Aorta (tissue), 5 donors: ENCODE measurements around the gene SEH1L. TPM values are rescaled to one million over a fixed set of nuclear protein-coding genes. Genes with fewer than 3 reads are reported as not detected.

Source experiments
- ATAC-seq: fragments of 200-7000 bp; cut with Tn5 transposase; one replicate; pipeline ENCODE4 v1.9.1; 2022; ENCODE audit warnings: moderate library complexity; ENCODE audit not compliant: low FRiP score
- DNase-seq, 2 donors: peaks; one replicate each; pipeline ENCODE4 v3.0.0-alpha.2; 2020
- H3K27ac ChIP-seq, 2 donors: one replicate each; pipeline ENCODE4 v1.5.1; 2013; ENCODE audit warnings: low read length in 2 of 2, mild to moderate bottlenecking in 2 of 2, moderate library complexity in 2 of 2, control low read depth in 1 of 2, inconsistent platforms in 1 of 2, low read depth in 1 of 2
- H3K27me3 ChIP-seq, 2 donors: one replicate each; pipeline ENCODE4 v1.6.1; 2013; ENCODE audit warnings: control low read depth in 1 of 2, low read length in 1 of 2, mild to moderate bottlenecking in 1 of 2, moderate library complexity in 1 of 2; ENCODE audit not compliant: insufficient read depth in 2 of 2, control insufficient read depth in 1 of 2
- H3K36me3 ChIP-seq, 2 donors: one replicate each; pipeline ENCODE4 v1.6.1; 2013; ENCODE audit warnings: control low read depth in 1 of 2, low read length in 1 of 2, mild to moderate bottlenecking in 1 of 2; ENCODE audit not compliant: insufficient read depth in 2 of 2, control insufficient read depth in 1 of 2
- H3K4me1 ChIP-seq, 2 donors: one replicate each; pipeline ENCODE4 v1.6.1; 2013; ENCODE audit warnings: low read length in 2 of 2, control low read depth in 1 of 2, mild to moderate bottlenecking in 1 of 2, moderate library complexity in 1 of 2; ENCODE audit not compliant: insufficient read depth in 2 of 2, control insufficient read depth in 1 of 2
- H3K4me3 ChIP-seq, 2 donors: one replicate each; pipeline ENCODE4 v1.5.1; 2013; ENCODE audit warnings: low read length in 2 of 2, control low read depth in 1 of 2, mild to moderate bottlenecking in 1 of 2
- H3K9me3 ChIP-seq: one replicate; pipeline ENCODE4 v1.6.1; 2013; ENCODE audit warnings: mild to moderate bottlenecking, low read length; ENCODE audit not compliant: control insufficient read depth
- WGBS, 2 donors: extraction: QIAGEN DNeasy Blood & Tissue Kit; methylation state at CpG; one replicate each; pipeline ENCODE4 v1.1.7; 2013; 5-methylcytosine and 5-hydroxymethylcytosine counted together
- intact Hi-C, 2 donors: fragments of 100-400 bp; cut with DNase I; formaldehyde crosslinking; loops; one replicate each; pipeline versions ENCODE4 v1.14.2 to v1.15.0; 2022
- polyA plus RNA-seq, 2 donors: library from polyadenylated mRNA; stranded (reverse); fragments of 200-250 nt; gene quantifications; one replicate each; pipeline ENCODE4 v1.2.3, GENCODE V29; 2013
- total RNA-seq, 2 donors: library from RNA; stranded (reverse); fragmentation: NEBNext Ultra II Directional; extraction: Animal tissue kit (Norgen Biotek cat#: 25700); gene quantifications; one replicate each; pipeline ENCODE4 v1.2.1, GENCODE V29; 2021
- donor health status: healthy with polysubstance abuse.
- donor health status: Bipolar disorder and iron deficiency.
- donor health status: DM: no; HTN: no; CAD: no.
- donor health status: DM: no; HTN: no; CAD: no.
- donor health status: DM: yes; HTN: yes; CAD: no.

The SEH1L gene
- total and polyA plus RNA-seq, 4 donors, result 10.8 to 45.9 (median 24.7) TPM

DNA sequence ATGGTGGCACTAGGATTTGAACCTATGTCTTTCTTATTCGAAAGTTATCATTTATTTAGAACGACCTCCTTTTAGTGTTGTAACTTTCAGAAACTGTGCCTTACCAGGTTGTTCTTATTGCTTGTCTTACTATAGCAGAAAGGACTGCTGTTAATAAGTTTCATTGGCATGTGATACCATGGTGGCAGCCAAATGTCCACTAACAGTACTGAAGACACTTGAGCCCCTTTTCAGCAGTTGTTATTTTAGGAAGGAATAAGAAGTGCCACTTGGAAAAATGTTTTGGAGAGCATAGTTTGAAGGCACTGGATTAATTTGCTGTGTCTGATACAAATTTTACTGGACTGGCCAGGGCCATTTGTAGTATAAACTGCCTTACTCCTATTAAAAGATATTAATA, 81.1 kb downstream of the SEH1L start:
- Histone ChIP-seq H3K4me3 (no peak overlapping the region), H3K27me3 (no peaks in the 10 kb centered on the region), H3K36me3 (peaks cover 0 to 4% of the 10 kb centered on the region in 2 donors), H3K9me3 (no peaks in the 10 kb centered on the region), H3K4me1 (no peaks in the 10 kb centered on the region), H3K27ac (no peak overlapping the region)
- no peak for ATAC-seq
- intact Hi-C loops, result no loop called here
- 93 to 94% methylated on average over 2 of the region's 2 CpGs for WGBS, 2 donors
- DNase-seq, result no peak

DNA sequence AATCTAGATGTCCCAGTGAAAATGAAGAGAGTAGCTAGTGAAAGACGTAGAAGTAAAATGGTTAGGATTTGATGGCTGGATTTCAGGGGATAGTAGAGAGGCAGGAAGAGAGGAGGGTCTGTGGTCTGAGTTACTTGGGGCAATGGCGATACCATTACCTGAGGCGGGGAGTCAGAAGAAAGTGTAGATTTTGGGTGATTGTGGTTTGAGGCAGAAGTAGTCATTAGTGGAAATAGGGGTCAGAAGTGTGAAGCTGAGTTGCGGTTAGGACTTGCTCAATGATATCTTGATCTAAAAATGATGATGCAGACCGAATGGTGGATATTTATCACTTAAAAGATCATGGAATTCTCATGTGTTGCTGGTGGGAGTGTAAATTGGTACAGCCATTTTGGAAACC, 84.4 kb downstream of the SEH1L start:
- no peak for ATAC-seq

DNA sequence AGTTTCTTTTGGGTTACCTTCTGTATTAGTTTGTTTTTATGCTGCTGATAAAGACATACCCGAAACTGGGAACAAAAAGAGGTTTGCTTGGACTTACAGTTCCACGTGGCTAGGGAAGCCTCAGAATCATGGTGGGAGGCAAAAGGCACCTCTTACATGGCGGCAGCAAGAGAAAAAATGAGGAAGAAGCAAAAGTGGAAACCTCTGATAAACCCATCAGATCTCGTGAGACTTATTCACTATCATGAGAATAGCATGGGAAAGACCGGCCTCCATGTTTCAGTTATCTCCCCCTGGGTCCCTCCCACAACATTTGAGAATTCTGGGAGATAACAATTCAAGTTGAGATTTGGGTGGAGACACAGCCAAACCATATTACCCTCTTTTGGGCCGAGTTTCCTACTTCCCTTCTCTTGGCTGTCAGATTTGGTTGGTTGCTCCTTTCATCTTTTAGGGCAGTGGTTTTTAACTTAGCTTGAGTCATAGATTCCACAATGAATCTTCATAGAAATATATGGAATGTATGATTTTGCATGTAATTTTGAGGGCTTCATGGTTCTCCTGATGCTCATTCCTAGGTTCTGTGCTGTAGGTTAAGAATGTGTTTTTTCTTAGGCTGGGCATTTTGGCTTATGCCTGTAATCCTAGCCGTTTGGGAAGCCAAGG, 87.6 kb downstream of the SEH1L start:
- no peak overlapping the region for H3K4me3 ChIP-seq
- ATAC-seq (no peak), DNase-seq (no peak)
- H3K36me3 ChIP-seq, result peaks cover 0 to 6% of the 10 kb centered on the region in 2 donors
- WGBS, 2 donors, result 93 to 94% methylated on average over 7 of the region's 7 CpGs
- no peaks in the 10 kb centered on the region for H3K27me3 ChIP-seq
- H3K4me1 ChIP-seq, result no peaks in the 10 kb centered on the region
- no peak overlapping the region for H3K27ac ChIP-seq
- intact Hi-C loops, result no loop called here
- no peaks in the 10 kb centered on the region for H3K9me3 ChIP-seq

More for the DNA sequence above, 84.4 kb downstream of the SEH1L start:
- Histone ChIP-seq H3K27me3 (no peaks in the 10 kb centered on the region), H3K36me3 (peaks cover 0 to 6% of the 10 kb centered on the region in 2 donors), H3K27ac (no peak overlapping the region), H3K4me1 (no peaks in the 10 kb centered on the region), H3K9me3 (no peaks in the 10 kb centered on the region), H3K4me3 (no peak overlapping the region)
- 90 to 98% methylated on average over 5 of the region's 5 CpGs for WGBS, 2 donors
- intact Hi-C loops, result no loop called here
- no peak for DNase-seq

DNA sequence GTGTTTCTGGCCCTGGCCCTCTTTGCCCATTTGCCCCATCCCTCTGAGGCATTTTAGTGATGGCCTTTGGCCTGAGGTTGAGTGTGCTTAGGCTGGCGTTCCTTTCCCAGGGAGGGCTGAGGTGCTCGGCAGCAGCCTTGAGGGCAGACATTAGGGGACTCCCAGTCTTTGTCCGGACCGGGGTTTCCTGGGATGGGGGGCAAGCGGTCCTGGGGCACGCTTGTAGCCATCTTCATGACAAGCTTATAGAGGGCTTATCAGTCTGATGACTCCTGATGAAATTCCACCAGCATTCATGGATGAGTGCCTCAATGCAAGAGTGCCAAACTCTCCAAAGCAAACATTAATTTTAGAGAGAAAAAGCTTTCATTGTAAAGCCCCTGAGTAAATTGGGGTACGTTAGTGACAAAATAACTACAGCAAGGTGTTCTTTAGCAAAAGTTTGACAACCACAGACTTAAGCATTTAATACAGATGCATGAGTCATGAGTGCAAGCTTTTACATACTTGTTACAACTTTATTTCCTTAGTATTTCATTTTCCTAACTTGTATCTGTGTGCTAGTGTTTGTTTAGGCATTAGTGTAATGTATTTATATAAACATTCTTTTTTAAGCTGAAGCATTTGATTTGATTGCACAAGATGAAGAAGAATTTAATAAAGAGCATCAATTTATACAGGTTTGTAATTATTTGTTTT, 89.0 kb downstream of the SEH1L start:
- ATAC-seq, result no peak
- peaks cover 0 to 6% of the 10 kb centered on the region in 2 donors for H3K36me3 ChIP-seq

More for the DNA sequence above, 89.0 kb downstream of the SEH1L start:
- Histone ChIP-seq H3K9me3 (no peaks in the 10 kb centered on the region), H3K27me3 (no peaks in the 10 kb centered on the region), H3K4me1 (no peaks in the 10 kb centered on the region), H3K27ac (no peak overlapping the region), H3K4me3 (no peak overlapping the region)
- intact Hi-C loops, result no loop called here
- DNase-seq, result no peak
- 81 to 91% methylated on average over 7 of the region's 7 CpGs for WGBS, 2 donors

Other genes starting within 250 kb of the SEH1L start
- gene CEP76, start 245.3 kb upstream of the SEH1L start, total RNA-seq, result 1 to 10 TPM; 3.9 to 7.3 TPM
- gene CEP76, start 245.3 kb upstream of the SEH1L start, polyA plus RNA-seq, result 1 to 10 TPM; 2.6 to 2.8 TPM
- 10 to 100 TPM; 53.9 to 62.0 TPM for gene PSMG2, start 245.0 kb upstream of the SEH1L start, total RNA-seq
- 10 to 100 TPM; 82.1 to 94.0 TPM for gene PSMG2, start 245.0 kb upstream of the SEH1L start, polyA plus RNA-seq
- gene PTPN2, start 63.8 kb upstream of the SEH1L start, total RNA-seq, result 10 to 100 TPM; 37.2 to 52.9 TPM
- gene PTPN2, start 63.8 kb upstream of the SEH1L start, polyA plus RNA-seq, result 10 to 100 TPM; 26.6 to 37.7 TPM
- 10 to 100 TPM; 21.4 to 31.4 TPM for gene CEP192, start 43.4 kb downstream of the SEH1L start, total RNA-seq
- 10 to 100 TPM; 12.7 to 13.0 TPM for gene CEP192, start 43.4 kb downstream of the SEH1L start, polyA plus RNA-seq